Erythroblast (primary cell): Measurements from ENCODE around the gene TMEM95.

ENCODE experiments used
- GATA1 ChIP-seq: IDR thresholded peaks from 2 replicates; pipeline ENCODE4 v1.6.1; 2011; ENCODE audit warnings: low read depth, mild to moderate bottlenecking, control low read depth, low read length, moderate library complexity
- POLR2A ChIP-seq: IDR thresholded peaks from 2 replicates; pipeline ENCODE4 v1.6.1; 2011; ENCODE audit warnings: mild to moderate bottlenecking, low read length

GRCh38 chr17:7348478-7349242 is 6.3 kb upstream of the TMEM95 start:
- no peak for TF ChIP-seq POLR2A
- TF ChIP-seq GATA1 = no peak
